Measurements from ENCODE around the gene ZNF408.

DNA sequence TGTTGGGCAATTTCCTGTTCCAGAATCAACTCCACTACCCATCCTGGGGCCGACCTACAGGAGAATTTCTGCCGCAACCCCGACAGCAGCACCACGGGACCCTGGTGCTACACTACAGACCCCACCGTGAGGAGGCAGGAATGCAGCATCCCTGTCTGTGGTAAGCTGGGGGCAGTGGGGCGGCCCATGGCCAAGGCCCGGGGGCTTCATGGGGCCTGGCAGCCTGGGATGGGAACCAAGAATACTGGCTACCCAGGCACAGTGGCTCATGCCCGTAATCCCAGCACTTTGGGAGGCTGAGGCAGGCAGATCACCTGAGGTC, 22.5 kb downstream of the ZNF408 start:
- TF ChIP-seq, protein P1, sequence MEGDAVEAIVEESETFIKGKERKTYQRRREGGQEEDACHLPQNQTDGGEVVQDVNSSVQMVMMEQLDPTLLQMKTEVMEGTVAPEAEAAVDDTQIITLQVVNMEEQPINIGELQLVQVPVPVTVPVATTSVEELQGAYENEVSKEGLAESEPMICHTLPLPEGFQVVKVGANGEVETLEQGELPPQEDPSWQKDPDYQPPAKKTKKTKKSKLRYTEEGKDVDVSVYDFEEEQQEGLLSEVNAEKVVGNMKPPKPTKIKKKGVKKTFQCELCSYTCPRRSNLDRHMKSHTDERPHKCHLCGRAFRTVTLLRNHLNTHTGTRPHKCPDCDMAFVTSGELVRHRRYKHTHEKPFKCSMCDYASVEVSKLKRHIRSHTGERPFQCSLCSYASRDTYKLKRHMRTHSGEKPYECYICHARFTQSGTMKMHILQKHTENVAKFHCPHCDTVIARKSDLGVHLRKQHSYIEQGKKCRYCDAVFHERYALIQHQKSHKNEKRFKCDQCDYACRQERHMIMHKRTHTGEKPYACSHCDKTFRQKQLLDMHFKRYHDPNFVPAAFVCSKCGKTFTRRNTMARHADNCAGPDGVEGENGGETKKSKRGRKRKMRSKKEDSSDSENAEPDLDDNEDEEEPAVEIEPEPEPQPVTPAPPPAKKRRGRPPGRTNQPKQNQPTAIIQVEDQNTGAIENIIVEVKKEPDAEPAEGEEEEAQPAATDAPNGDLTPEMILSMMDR (IDR thresholded peaks at IDR 0.05) = no peak
- no peak for TF ChIP-seq POLR2A (IDR thresholded peaks at IDR 0.05)

Measured in prostate gland (tissue), 2 donors.